ENCODE results near the gene EME2. TPM values are rescaled to one million over a fixed set of nuclear protein-coding genes. Genes with fewer than 3 reads are reported as not detected.

Gene EME2
- total and polyA plus RNA-seq, 4 donors, result 1.4 to 9.0 (median 3.0) TPM

DNA sequence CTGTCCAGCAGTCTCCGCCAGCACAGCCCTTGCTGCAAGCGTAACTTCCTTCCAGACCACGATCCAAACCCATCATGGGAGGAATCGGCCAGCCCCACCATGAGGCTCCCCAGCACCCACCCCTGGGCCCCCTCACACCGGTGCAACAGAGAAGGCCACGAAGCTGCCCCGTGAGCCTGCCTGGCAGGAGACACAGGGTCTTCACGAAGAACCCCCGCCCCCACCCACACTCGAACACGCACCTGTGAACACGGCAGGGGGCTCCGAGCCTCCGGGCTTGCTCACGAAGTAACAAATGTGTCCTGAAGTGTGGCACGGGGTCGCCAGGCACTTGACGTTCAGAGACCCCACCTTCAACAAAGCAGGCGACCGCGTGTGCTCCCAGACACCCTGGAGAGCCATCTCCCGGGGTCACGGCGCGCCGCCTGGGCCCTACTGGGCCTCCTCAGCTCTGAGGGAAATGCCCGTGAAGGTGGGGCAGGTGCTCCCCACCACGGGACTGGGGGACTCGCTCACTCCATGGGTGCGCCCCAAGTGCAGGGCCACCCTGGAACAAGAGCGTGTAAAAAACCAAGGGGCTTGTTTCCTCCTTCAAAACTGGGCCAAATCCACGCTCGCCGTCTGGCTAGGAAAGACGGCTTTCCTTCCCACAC is 46.4 kb downstream of the EME2 start (continued):
- TF ChIP-seq, protein P1, sequence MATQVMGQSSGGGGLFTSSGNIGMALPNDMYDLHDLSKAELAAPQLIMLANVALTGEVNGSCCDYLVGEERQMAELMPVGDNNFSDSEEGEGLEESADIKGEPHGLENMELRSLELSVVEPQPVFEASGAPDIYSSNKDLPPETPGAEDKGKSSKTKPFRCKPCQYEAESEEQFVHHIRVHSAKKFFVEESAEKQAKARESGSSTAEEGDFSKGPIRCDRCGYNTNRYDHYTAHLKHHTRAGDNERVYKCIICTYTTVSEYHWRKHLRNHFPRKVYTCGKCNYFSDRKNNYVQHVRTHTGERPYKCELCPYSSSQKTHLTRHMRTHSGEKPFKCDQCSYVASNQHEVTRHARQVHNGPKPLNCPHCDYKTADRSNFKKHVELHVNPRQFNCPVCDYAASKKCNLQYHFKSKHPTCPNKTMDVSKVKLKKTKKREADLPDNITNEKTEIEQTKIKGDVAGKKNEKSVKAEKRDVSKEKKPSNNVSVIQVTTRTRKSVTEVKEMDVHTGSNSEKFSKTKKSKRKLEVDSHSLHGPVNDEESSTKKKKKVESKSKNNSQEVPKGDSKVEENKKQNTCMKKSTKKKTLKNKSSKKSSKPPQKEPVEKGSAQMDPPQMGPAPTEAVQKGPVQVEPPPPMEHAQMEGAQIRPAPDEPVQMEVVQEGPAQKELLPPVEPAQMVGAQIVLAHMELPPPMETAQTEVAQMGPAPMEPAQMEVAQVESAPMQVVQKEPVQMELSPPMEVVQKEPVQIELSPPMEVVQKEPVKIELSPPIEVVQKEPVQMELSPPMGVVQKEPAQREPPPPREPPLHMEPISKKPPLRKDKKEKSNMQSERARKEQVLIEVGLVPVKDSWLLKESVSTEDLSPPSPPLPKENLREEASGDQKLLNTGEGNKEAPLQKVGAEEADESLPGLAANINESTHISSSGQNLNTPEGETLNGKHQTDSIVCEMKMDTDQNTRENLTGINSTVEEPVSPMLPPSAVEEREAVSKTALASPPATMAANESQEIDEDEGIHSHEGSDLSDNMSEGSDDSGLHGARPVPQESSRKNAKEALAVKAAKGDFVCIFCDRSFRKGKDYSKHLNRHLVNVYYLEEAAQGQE (IDR thresholded peaks at IDR 0.05), result no peak
- TF ChIP-seq RXRA (IDR thresholded peaks at IDR 0.05) (no peak), TAF1 (conservative IDR thresholded peaks at IDR 0.05) (no peak), FOXA1 (IDR thresholded peaks at IDR 0.05) (no peak), YY1 (IDR thresholded peaks at IDR 0.05) (no peak)
- TF ChIP-seq, protein P2, sequence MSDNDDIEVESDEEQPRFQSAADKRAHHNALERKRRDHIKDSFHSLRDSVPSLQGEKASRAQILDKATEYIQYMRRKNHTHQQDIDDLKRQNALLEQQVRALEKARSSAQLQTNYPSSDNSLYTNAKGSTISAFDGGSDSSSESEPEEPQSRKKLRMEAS (IDR thresholded peaks at IDR 0.05), result no peak

GRCh38 chr16:1819611-1820010 is 47.0 kb downstream of the EME2 start:
- H3K27me3 ChIP-seq (ENCODE audit: control insufficient read depth in 4 of 4, insufficient read depth in 4 of 4, low read length in 3 of 4), result no peaks in the 10 kb centered on the region
- no peak for DNase-seq (ENCODE audit: low spot score)
- peaks cover 8 to 88% (median 77%) of the 10 kb centered on the region in 4 donors for H3K4me1 ChIP-seq (ENCODE audit: control insufficient read depth in 4 of 4, insufficient read depth in 4 of 4, low read length in 3 of 4)
- H3K9me3 ChIP-seq (ENCODE audit: control insufficient read depth in 4 of 4, low read length in 3 of 4), result no peaks in the 10 kb centered on the region
- H3K9ac ChIP-seq (ENCODE audit: low read depth in 1 of 2, low read length in 2 of 2), result no peak overlapping the region
- H3K36me3 ChIP-seq (ENCODE audit: control insufficient read depth in 4 of 4, insufficient read depth in 3 of 4, low read depth in 1 of 4, low read length in 3 of 4), result peaks cover 12 to 29% (median 28%) of the 10 kb centered on the region in 4 donors
- WGBS, result 92% methylated on average over 15 of the region's 15 CpGs
- no peak overlapping the region for H3K27ac ChIP-seq (ENCODE audit: low read depth in 1 of 2, low read length in 2 of 2)
- TF ChIP-seq RAD21 (IDR thresholded peaks at IDR 0.05) (no peak), HNF4A (conservative IDR thresholded peaks at IDR 0.05) (no peak), EGR1 (IDR thresholded peaks at IDR 0.05; ENCODE audit: low read depth in 2 of 2) (no peak), HNF4G (IDR thresholded peaks at IDR 0.05) (no peak), JUND (IDR thresholded peaks at IDR 0.05) (no peak), RXRA (IDR thresholded peaks at IDR 0.05) (no peak), ZBTB33 (IDR thresholded peaks at IDR 0.05) (no peak), YY1 (IDR thresholded peaks at IDR 0.05) (no peak), NR2F2 (IDR thresholded peaks at IDR 0.05) (no peak)
- TF ChIP-seq, protein P3, sequence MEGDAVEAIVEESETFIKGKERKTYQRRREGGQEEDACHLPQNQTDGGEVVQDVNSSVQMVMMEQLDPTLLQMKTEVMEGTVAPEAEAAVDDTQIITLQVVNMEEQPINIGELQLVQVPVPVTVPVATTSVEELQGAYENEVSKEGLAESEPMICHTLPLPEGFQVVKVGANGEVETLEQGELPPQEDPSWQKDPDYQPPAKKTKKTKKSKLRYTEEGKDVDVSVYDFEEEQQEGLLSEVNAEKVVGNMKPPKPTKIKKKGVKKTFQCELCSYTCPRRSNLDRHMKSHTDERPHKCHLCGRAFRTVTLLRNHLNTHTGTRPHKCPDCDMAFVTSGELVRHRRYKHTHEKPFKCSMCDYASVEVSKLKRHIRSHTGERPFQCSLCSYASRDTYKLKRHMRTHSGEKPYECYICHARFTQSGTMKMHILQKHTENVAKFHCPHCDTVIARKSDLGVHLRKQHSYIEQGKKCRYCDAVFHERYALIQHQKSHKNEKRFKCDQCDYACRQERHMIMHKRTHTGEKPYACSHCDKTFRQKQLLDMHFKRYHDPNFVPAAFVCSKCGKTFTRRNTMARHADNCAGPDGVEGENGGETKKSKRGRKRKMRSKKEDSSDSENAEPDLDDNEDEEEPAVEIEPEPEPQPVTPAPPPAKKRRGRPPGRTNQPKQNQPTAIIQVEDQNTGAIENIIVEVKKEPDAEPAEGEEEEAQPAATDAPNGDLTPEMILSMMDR (IDR thresholded peaks at IDR 0.05; ENCODE audit: low read depth, low read length, missing input control), result no peak
- TF ChIP-seq, protein P1 (IDR thresholded peaks at IDR 0.05), result no peak
- TF ChIP-seq, protein P2 (IDR thresholded peaks at IDR 0.05), result no peak
- no peak overlapping the region for H3K4me3 ChIP-seq (ENCODE audit: low read depth in 1 of 3, low read length in 3 of 3)

All from liver (tissue), 9 donors.